Hematopoietic multipotent progenitor cell treated with erythropoietin and hydrocortisone succinate and interleukin-3 and kit ligand, for 4 days (in vitro differentiated cells): Measurements from ENCODE around the gene GGCT.
"Not testable (repeated sequence)": the region's sequence is repeated elsewhere in the genome, so short reads cannot be mapped to it uniquely, and the experiment has no call there.

Experiments
- DNase-seq: peaks from one replicate; pipeline ENCODE4 v3.0.0-alpha.2; 2015

The GGCT gene

DNA sequence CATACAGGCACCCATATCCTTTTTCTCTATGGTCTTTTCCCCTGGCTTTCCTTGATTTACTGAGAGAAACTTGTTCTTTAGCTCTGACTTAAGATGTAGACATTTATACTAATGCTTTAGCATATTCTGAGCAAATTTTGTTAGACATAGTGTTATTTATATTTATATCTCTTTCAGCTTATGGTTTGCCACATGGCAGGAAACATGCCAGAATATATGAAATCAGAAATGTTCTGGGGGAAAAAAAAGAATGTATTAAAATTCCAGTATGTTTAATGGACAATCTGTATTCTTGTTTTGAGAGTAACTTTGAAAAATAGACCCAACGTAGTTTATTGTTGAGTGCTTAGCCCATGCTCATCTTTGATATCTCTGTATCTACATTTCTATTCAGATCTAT, 10.1 kb upstream of the GGCT start:
- no peak for DNase-seq

DNA sequence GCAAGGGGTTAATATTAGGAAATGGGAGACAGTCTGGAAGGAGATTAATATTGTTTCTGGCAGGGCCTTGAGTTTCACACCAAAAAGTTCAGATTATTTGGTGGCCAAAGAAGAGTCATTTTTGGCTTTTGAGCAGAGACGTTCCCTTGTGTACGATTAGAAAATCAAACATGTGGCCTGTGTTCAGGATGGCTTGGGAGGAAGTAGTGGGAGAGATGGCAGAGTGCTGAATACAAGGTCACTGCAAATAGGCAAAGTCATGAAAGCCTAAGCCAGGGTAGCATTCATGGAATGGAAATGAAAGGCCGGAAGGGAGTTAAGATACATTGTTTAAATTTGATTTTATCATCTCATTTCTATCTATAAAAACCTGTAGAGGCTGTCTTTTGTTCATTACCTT, 9.5 kb upstream of the GGCT start:
- no peak for DNase-seq

GRCh38 chr7:30513762-30514161, 9.1 kb upstream of the GGCT start:
- no peak for DNase-seq

DNA sequence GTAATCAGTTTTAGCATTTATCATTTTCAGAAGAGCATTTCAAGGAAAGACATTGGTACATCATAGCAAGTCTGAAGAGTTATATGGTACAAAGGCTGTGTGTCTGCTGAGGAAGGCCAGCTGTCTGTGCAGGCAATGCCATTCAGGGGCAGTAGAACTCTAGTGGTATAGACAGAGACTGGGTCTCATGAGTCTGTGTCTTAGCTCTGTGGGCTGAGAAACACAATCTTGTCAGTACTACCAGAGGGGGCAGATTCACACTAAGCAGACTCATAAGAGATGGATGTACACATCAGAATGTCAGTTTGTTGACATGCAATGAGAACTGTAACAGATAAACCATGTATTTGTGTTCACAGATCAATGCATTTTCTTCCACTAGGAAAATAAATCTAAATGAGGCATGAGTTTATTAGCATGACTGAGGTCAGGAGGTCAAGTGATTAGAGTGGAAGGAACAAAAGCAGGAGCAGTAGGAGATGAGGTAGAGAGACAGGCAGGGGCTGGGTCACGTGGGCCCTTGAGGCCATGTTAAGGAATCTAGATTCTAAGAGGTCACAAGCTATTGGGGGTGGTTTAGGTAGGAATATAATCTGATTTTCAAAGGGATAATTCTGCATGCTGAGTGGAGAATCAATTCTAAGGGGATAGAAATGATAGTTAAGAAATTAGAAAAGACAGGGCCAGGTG, 7.5 kb upstream of the GGCT start:
- no peak for DNase-seq

- no peak for DNase-seq
These were observed 6.9 kb upstream of the GGCT start for GRCh38 chr7:30511494-30511893.

- DNase-seq, result peak; percentile 73
These were observed 5.8 kb upstream of the GGCT start for GRCh38 chr7:30510124-30511075.

- peak; percentile 35 for DNase-seq
These were observed 4.7 kb upstream of the GGCT start for GRCh38 chr7:30509171-30509857.

DNA sequence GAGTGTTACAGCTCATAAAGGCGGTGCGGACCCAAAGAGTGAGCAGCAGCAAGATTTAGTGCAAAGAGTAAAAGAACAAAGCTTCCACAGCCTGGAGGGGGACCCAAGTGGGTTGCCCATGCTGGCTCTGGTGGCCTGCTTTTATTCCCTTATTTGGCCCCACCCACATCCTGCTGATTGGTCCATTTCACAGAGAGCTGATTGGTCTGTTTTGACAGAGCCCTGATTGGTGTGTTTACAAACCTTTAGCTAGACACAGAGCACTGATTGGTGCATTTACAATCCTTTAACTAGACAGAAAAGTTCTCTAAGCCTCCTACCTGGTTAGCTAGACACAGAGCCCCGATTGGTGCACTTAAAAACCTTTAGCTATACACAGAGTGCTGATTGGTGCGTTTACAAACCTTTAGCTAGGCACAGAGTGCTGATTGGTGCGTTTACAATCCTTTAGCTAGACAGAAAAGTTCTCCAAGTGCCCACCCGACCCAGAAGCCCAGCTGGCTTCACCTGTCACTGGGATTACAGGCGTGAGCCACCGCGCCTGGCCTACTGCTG, 2.8 kb upstream of the GGCT start:
- DNase-seq, result not testable (repeated sequence)

DNA sequence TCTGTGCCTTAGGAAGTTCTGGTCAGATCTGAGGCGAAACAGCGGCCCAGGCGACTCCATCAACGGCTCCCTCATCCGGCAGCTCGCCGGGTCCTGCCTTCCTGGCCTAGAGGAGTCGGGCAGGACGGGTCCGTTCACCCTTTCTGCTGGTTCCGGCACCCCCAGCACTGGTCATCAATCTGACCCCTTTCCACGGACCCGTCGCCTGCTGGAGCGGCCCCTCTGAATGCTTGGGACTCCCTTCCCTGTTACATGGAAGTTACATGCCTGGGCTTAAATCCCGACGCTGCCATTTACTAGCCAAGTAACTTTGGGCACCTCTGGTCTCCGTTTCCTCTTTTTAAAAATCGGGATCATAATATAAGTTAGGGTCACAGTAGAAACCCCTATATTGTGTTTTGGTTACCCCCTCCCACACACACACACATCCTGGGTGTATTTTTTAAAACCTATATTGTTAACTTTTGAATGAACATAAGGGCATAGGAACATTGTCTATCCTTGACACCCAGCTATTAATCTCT, 607 bp upstream of the GGCT start:
- no peak for DNase-seq

DNA sequence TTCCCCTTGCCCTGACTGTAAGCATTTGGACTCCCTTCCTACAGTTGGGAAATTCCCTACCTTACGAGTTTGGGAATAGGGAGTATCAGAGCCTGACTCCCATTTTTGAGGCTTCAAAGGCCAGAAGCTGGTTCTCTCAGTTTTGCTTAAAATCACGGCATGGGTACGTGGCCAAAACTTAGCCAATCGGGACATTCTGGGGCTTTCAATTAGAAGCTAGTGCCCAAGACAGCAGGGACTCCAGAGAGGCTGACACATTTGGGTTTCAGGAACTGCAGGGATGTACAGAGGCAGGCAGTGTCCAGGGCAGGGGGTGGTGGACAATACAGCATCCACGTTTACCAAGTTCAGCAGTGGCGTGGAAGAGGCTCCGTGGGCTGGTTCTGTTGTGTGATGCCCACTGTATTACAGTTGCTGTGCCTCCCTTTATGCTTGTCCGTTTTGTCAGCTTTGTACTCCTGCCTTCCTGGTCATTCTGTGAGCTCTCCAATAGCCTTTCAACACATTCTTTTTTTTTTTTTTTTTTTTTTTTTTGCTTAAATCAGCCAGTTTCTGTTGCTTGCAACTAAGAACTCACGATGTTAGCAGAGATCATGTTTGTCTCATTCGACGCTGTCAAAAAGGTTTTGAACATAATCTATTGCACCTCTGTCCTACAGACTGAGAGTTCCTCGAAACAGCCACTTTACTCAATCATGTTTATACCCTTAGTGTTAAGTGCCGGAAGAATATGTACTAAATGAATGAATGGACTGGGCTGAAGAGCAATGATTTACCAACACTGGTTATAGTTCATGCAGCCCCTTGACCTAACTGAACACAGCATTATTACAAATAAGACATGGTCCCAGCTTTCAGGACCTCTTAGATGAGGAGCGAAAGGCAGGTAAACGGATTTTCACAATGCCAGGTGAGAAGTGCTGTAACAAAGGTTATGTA, 1.1 kb downstream of the GGCT start:
- DNase-seq, result peak; percentile 15

GRCh38 chr7:30502470-30503251, 2.0 kb downstream of the GGCT start:
- DNase-seq, result peak; percentile 44

GRCh38 chr7:30501264-30501663, 3.4 kb downstream of the GGCT start:
- DNase-seq, result no peak

DNA sequence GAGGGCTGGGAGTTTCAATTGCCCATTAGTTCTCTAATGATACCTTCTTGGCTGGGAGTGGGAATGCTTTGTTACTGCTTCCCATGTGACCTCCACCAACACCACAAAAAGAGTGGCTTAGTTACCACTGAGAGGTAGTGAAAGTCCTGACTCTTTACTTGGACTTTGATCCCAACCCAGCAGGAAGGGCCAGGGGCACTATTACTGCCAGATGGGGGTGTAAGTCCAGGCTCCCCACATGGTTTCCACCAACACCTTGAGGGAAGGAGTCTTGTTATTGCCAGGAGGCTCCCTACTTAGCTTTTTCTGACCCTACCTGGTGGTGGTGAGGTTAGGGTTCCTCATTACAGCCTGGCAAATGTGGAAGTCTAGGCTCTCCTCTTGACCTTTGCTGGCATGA, 11.4 kb downstream of the GGCT start:
- no peak for DNase-seq

DNA sequence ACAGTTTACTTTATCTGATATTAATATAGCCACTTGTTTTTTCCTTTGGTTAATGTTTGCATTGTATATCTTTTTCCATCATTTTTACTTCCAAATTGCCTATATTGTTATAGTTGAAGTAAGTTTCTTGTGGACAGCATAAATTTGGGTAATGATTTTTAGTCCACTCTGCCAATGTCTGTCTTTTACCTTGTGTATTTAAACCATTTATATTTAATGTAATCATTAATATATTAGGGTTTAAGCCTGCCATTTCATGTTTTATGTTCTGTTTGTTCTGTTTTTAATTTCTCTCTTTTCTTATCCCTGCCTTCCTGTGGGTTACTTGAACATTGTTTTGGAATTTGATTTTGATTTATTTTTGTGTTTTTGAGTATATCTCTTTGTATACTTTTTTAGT, 13.2 kb downstream of the GGCT start:
- DNase-seq, result no peak

- DNase-seq, result no peak
These were observed 17.3 kb downstream of the GGCT start for GRCh38 chr7:30487371-30487770.

DNA sequence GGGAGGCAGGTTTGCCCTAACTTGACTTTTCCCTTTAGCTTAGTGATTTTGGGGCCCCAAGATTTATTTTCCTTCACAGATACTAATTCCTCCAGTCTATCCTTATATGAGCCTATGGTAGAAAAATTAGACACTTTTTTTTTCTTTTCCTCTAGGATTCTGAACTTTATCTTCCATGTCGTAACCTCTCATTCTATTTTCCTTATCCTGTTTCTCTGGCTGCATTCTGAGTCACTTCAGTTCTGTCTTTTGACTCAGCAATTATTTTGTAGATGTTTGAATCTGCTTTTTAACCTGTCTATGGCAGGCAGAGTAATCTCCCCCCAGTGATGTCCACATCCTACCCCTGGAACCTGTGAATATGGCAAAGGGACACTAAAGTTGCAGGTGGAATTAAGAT, 19.0 kb downstream of the GGCT start:
- DNase-seq, result no peak

DNA sequence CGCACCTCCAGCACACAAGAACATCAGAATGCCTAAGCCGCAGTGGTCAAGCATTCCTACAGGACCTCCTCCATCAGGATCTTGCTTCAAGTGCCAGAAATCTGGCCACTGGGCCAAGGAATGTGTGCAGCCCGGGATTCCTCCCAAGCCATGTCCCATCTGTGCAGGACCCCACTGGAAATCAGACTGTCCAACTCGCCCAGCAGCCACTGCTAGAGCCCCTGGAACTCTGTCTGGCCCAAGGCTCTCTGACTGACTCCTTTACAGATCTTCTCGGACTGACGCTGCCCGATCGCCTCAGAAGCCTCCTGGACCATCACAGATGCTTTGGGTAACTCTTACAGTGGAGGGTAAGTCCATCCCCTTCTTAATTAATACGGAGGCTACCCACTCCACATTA, 23.2 kb downstream of the GGCT start:
- DNase-seq, result not testable (repeated sequence)

DNA sequence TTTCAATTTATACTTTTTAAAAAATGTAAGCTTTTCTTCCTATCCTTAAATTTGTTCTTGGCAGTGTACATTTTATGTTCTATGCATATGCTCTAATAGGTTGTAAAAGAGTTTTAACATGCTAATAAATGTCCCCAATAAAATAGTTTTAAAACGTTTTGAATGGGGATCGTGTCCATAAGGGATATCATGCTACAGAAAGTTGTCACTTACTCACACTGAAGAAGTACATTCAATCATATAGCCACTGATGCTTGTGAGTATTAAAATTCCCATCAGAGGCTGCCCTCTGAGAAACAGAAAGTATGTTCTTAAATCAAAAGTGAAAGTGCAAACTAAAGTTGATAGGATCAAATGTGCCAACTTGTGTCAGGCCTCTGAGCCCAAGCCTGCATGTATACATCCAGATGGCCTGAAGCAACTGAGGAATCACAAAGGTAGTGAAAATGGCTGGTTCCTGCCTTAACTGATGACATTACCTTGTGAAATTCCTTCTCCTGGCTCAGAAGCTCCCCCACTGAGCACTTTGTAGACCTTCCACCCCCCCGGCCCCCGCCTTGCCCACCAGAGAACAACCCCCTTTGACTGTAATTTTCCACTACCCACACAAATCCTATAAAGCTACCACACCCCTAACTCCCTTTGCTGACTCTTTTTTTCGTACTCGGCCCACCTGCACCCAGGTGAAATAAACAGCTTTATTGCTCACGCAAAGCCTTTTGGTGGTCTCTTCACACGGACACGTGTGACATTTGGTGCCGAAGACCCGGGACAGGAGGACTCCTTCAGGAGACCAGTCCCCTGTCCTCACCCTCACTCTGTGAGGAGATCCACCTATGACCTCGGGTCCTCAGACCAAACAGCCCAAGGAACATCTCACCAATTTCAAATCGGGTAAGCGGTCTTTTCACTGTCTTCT, 25.2 kb downstream of the GGCT start:
- peak; percentile 77 for DNase-seq

DNA sequence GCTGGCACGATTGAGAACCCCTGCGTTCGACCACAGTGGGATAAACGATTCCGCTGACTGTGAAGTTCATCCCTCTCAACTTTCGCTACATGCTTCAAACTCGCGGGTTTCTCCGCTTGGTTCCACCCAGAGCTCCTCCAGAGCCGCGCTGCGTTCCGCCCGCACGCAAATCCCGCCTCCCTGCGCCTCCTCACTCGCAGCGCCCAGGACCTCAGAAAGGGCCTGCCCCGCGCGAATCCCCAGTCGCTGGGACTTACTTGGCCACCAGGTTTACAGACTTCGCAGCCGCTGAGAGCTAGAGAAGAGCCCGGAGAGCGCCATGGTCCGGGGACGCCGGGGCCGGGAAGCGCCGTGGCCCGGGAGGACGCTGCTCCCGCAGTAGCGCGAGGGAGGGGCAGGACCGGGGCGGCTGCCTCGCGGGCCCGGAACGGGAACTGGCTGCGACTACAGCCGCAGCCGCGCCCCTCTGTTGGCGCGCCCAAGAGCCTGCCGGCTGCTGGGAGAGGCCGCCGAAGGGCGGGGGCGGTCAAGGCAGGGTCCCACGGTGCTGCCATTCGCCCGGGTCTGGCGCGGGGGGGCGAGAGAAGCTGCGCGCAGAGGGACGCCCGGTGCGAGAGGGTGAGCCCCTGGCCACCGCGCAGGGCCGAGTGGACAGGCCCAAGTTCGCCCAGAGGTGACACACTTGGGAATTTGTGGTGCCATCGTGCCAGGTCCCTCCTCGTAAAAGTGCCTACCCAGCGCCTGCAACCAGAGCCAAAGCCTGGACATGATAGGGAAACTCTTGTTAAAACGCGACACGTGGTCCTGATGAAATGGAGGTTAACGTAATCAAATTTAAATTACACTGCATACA, 26.1 kb downstream of the GGCT start, which contains the start of gene NOD1:
TSS of gene NOD1 (minus strand) at position 436 of the 853 bp plus-strand sequence. CDS start 21,863 bp downstream, outside the sequence.
- DNase-seq, result peak; percentile 91
